H1 (cell line): ENCODE data around the gene AOAH. TPM values are rescaled to one million over a fixed set of nuclear protein-coding genes. Genes with fewer than 3 reads are reported as not detected.

Experiments used
- CTCF ChIA-PET: fragments of 300-600 bp; sonication (Branson Sonifier 250); formaldehyde crosslinking; loops from one replicate; lab custom pipeline; 2021; ENCODE audit not compliant: partially characterized antibody; lab: Charles Lee
- POLR2A ChIA-PET: fragments of 300-600 bp; sonication (Branson Sonifier 250); formaldehyde crosslinking; loops from one replicate; lab custom pipeline; 2021; ENCODE audit warnings: inconsistent platforms; ENCODE audit not compliant: partially characterized antibody; lab: Charles Lee
- DNase-seq, 2 experiments: peaks; one replicate each; pipeline versions ENCODE4 v3.0.0 to v3.0.0-alpha.2; 2010 to 2022; ENCODE audit warnings: low spot score in 2 of 2, low read depth in 1 of 2, mixed read lengths in 1 of 2
- FAIRE-seq: peaks from 2 replicates; lab custom pipeline; 2011; peaks lifted over from hg19 to GRCh38; lab: Jason Lieb, UNC
- H2AFZ ChIP-seq: 2 replicates; pipeline ENCODE4 v1.8.1; 2012; ENCODE audit warnings: low read length, inconsistent platforms
- H2AK5ac ChIP-seq: 2 replicates; pipeline ENCODE4 v1.6.1; 2013; ENCODE audit warnings: low read depth, low read length
- H2BK120ac ChIP-seq: replicated peaks from 2 replicates; pipeline ENCODE3; 2013; ENCODE audit warnings: low read depth, low read length, inconsistent platforms
- H2BK12ac ChIP-seq: 2 replicates; pipeline ENCODE4 v1.6.1; 2013; ENCODE audit warnings: low read depth, low read length
- H2BK15ac ChIP-seq: 2 replicates; pipeline ENCODE4 v1.6.1; 2013; ENCODE audit warnings: low read length
- H2BK20ac ChIP-seq: 2 replicates; pipeline ENCODE4 v1.6.1; 2013; ENCODE audit warnings: low read length
- H2BK5ac ChIP-seq: 2 replicates; pipeline ENCODE4 v1.6.1; 2013; ENCODE audit warnings: low read depth, low read length
- H3K14ac ChIP-seq: 2 replicates; pipeline ENCODE4 v1.6.1; 2013; ENCODE audit warnings: inconsistent platforms; ENCODE audit not compliant: insufficient read length
- H3K18ac ChIP-seq: 2 replicates; pipeline ENCODE4 v1.6.1; 2013; ENCODE audit warnings: low read length; ENCODE audit errors: extremely low read depth
- H3K23ac ChIP-seq: 2 replicates; pipeline ENCODE4 v1.6.1; 2013; ENCODE audit warnings: inconsistent platforms; ENCODE audit not compliant: insufficient read length
- H3K23me2 ChIP-seq: 2 replicates; pipeline ENCODE4 v1.6.1; 2013; ENCODE audit warnings: low read depth, low read length
- H3K27ac ChIP-seq: 2 replicates; pipeline ENCODE4 v1.6.1; 2011; ENCODE audit warnings: low read depth, low read length, inconsistent platforms
- H3K27me3 ChIP-seq, 4 experiments: replicated peaks in 1 of 4; 1 replicate in 1 of 4; 2 replicates in 3 of 4; pipeline versions ENCODE4 v1.6.1 to v1.8.1; 2011 to 2013; ENCODE audit warnings: low read length in 3 of 4, mild to moderate bottlenecking in 3 of 4, inconsistent platforms in 2 of 4, mixed read lengths in 2 of 4, moderate library complexity in 1 of 4; ENCODE audit not compliant: control insufficient read depth in 3 of 4, insufficient read depth in 3 of 4; ENCODE audit errors: extremely low read depth in 1 of 4
- H3K36me3 ChIP-seq, 4 experiments: 2 replicates each; pipeline versions ENCODE4 v1.6.1 to v1.8.1; 2011 to 2013; ENCODE audit warnings: mild to moderate bottlenecking in 4 of 4, low read length in 3 of 4, moderate library complexity in 2 of 4, control low read depth in 1 of 4, inconsistent platforms in 1 of 4; ENCODE audit not compliant: insufficient read depth in 4 of 4, control insufficient read depth in 2 of 4
- H3K4ac ChIP-seq: replicated peaks from 2 replicates; pipeline ENCODE3; 2013; ENCODE audit warnings: low read length, low read depth, mixed read lengths, inconsistent platforms; ENCODE audit not compliant: insufficient read length
- H3K4me1 ChIP-seq, 4 experiments: replicated peaks in 1 of 4; 1 replicate in 1 of 4; 2 replicates in 3 of 4; pipeline versions ENCODE4 v1.6.1 to v1.8.1; 2011 to 2013; ENCODE audit warnings: low read length in 3 of 4, inconsistent platforms in 2 of 4, mixed read lengths in 1 of 4; ENCODE audit not compliant: insufficient read depth in 4 of 4, control insufficient read depth in 3 of 4
- H3K4me2 ChIP-seq, 2 experiments: 2 replicates each; pipeline versions ENCODE4 v1.6.1 to v1.8.1; 2011 to 2013; ENCODE audit warnings: low read depth in 2 of 2, low read length in 2 of 2, control low read depth in 1 of 2, inconsistent platforms in 1 of 2, mild to moderate bottlenecking in 1 of 2; ENCODE audit not compliant: insufficient read depth in 1 of 2
- H3K4me3 ChIP-seq, 4 experiments: fragments of 200-600, 300-600 bp in 1 of 4; sonication (generic), shearing (Covaris generic), sonication (Bioruptor Twin) in 1 of 4; 2 replicates each; pipeline versions ENCODE4 v1.5.1 to v1.8.1; 2011 to 2016; ENCODE audit warnings: low read length in 4 of 4, low read depth in 3 of 4, control low read depth in 2 of 4, inconsistent platforms in 2 of 4, mild to moderate bottlenecking in 2 of 4, mixed read lengths in 1 of 4, moderate library complexity in 1 of 4; ENCODE audit not compliant: insufficient read depth in 2 of 4; ENCODE audit errors: extremely low read depth in 1 of 4
- H3K56ac ChIP-seq: replicated peaks from 2 replicates; pipeline ENCODE3; 2013; ENCODE audit warnings: low read depth, mild to moderate bottlenecking, mixed read lengths, low read length, inconsistent platforms; ENCODE audit not compliant: insufficient read length
- H3K79me1 ChIP-seq: 2 replicates; pipeline ENCODE4 v1.6.1; 2013; ENCODE audit warnings: low read depth, low read length, control low read depth
- H3K79me2 ChIP-seq, 2 experiments: 2 replicates each; pipeline versions ENCODE4 v1.6.1 to v1.8.1; 2012 to 2013; ENCODE audit warnings: low read length in 2 of 2, mild to moderate bottlenecking in 2 of 2, inconsistent platforms in 1 of 2; ENCODE audit not compliant: insufficient read depth in 2 of 2, control insufficient read depth in 1 of 2
- H3K9ac ChIP-seq, 4 experiments: replicated peaks in 1 of 4; 1 replicate in 1 of 4; 2 replicates in 3 of 4; pipeline versions ENCODE4 v1.6.1 to v1.8.1; 2011 to 2013; ENCODE audit warnings: low read depth in 3 of 4, low read length in 3 of 4, control low read depth in 2 of 4, mild to moderate bottlenecking in 2 of 4, moderate library complexity in 2 of 4, inconsistent platforms in 1 of 4; ENCODE audit errors: extremely low read depth in 1 of 4
- H3K9me3 ChIP-seq, 2 experiments: 2 replicates each; pipeline versions ENCODE4 v1.6.1 to v1.8.1; 2012 to 2013; ENCODE audit warnings: mild to moderate bottlenecking in 2 of 2, moderate library complexity in 2 of 2, control low read depth in 1 of 2, inconsistent platforms in 1 of 2, low read depth in 1 of 2, low read length in 1 of 2, mixed read lengths in 1 of 2; ENCODE audit not compliant: insufficient read depth in 2 of 2
- H4K20me1 ChIP-seq, 2 experiments: replicated peaks in 1 of 2; 2 replicates each; pipeline versions ENCODE3 to v1.8.1; 2011 to 2013; ENCODE audit warnings: inconsistent platforms in 2 of 2, low read length in 2 of 2, mild to moderate bottlenecking in 1 of 2; ENCODE audit not compliant: insufficient read depth in 2 of 2, control insufficient read depth in 1 of 2
- H4K5ac ChIP-seq: 2 replicates; pipeline ENCODE4 v1.6.1; 2013; ENCODE audit warnings: low read length, low read depth, mixed read lengths, inconsistent platforms; ENCODE audit not compliant: insufficient read length
- H4K8ac ChIP-seq: 2 replicates; pipeline ENCODE4 v1.8.0; 2013; ENCODE audit warnings: mild to moderate bottlenecking, moderate library complexity, low read length, inconsistent platforms; ENCODE audit not compliant: insufficient read depth; ENCODE audit errors: extremely low read depth
- H4K91ac ChIP-seq: replicated peaks from 2 replicates; pipeline ENCODE3; 2013; ENCODE audit warnings: low read length, mixed read lengths, inconsistent platforms; ENCODE audit not compliant: insufficient read length
- CEBPB ChIP-seq: IDR thresholded peaks from 2 replicates; pipeline ENCODE4 v1.6.1; 2012; ENCODE audit warnings: low read depth, low read length
- CTBP2 ChIP-seq: IDR thresholded peaks from 2 replicates; pipeline ENCODE4 v1.7.0; 2011; ENCODE audit warnings: borderline replicate concordance, mild to moderate bottlenecking, moderate library complexity, mixed read lengths, low read length; ENCODE audit not compliant: insufficient read depth, insufficient read length
- EP300 ChIP-seq, 2 experiments: IDR thresholded peaks; 1 replicate in 1 of 2; 2 replicates in 1 of 2; pipeline ENCODE4 v1.6.1; 2011 to 2012; ENCODE audit warnings: low read depth in 2 of 2, low read length in 2 of 2, mild to moderate bottlenecking in 2 of 2, borderline replicate concordance in 1 of 2, inconsistent platforms in 1 of 2, moderate library complexity in 1 of 2
- JUN ChIP-seq: IDR thresholded peaks from 2 replicates; pipeline ENCODE4 v1.6.1; 2011; ENCODE audit warnings: low read depth, mild to moderate bottlenecking, improper control_type of control experiment, low read length
- KDM4A ChIP-seq: IDR thresholded peaks from one replicate; pipeline ENCODE4 v1.7.1; 2012; ENCODE audit warnings: low read depth, mild to moderate bottlenecking, moderate library complexity, low read length, inconsistent platforms; ENCODE audit not compliant: severe bottlenecking
- MAFK ChIP-seq: IDR thresholded peaks from 2 replicates; pipeline ENCODE4 v1.6.1; 2012; ENCODE audit warnings: low read depth, mild to moderate bottlenecking, improper control_type of control experiment, low read length
- NRF1 ChIP-seq: IDR thresholded peaks from 2 replicates; pipeline ENCODE4 v1.6.1; 2011; ENCODE audit warnings: mild to moderate bottlenecking, low read depth, low read length, improper control_type of control experiment
- RBBP5 ChIP-seq: IDR thresholded peaks from 2 replicates; pipeline ENCODE4 v1.7.1; 2012; ENCODE audit warnings: low read depth, mild to moderate bottlenecking, inconsistent platforms, low read length, moderate library complexity, borderline replicate concordance
- RFX5 ChIP-seq: IDR thresholded peaks from 2 replicates; pipeline ENCODE4 v1.6.1; 2011; ENCODE audit warnings: low read depth, low read length, improper control_type of control experiment, borderline replicate concordance
- SIRT6 ChIP-seq: IDR thresholded peaks from one replicate; pipeline ENCODE4 v1.7.1; 2012; ENCODE audit warnings: low read length, inconsistent platforms
- SIX5 ChIP-seq: IDR thresholded peaks from 2 replicates; pipeline ENCODE4 v1.6.1; 2011; ENCODE audit warnings: mild to moderate bottlenecking, low read depth, low read length
- TCF12 ChIP-seq: IDR thresholded peaks from 2 replicates; pipeline ENCODE4 v1.6.1; 2011; ENCODE audit warnings: low read depth, mild to moderate bottlenecking, low read length
- whole genome bisulfite sequencing, 2 experiments: shearing (Covaris generic) in 1 of 2; methylation state at CpG; one replicate each; pipeline versions ENCODE4 v1.1.6 to v1.1.7; 2013 to 2015; ENCODE audit warnings: low lambda C conversion rate in 2 of 2, mixed read lengths in 2 of 2, inconsistent platforms in 1 of 2, low coverage in 1 of 2, missing lambda C conversion rate in 1 of 2; ENCODE audit not compliant: insufficient replicate concordance in 2 of 2, insufficient coverage in 1 of 2, insufficient read length in 1 of 2; ENCODE audit errors: extremely low coverage in 1 of 2, missing lambda C conversion rate in 1 of 2; 5-methylcytosine and 5-hydroxymethylcytosine counted together
- polyA plus RNA-seq, 7 experiments: library from polyadenylated mRNA; depleted of rRNA in 3 of 7; stranded (reverse) in 5 of 7; unstranded in 2 of 7; fragments of >200 nt in 5 of 7; fragments of 200-250 nt in 2 of 7; gene quantifications; 1 replicate in 5 of 7; 2 replicates in 1 of 7; 4 replicates in 1 of 7; pipeline versions ENCODE4 v1.2.1 to v1.2.3, GENCODE V29; 2011 to 2013; ENCODE audit warnings: missing spikeins in 2 of 7, mixed read lengths in 2 of 7
- total RNA-seq: library from RNA; stranded (reverse); fragmentation: NEBNext Ultra II Directional; extraction: Animal tissue kit (Norgen Biotek cat#: 25700); gene quantifications from 2 replicates; pipeline ENCODE4 v1.2.1, GENCODE V29; 2021
- TF ChIP-seq, protein P1 (sequence below): IDR thresholded peaks from 2 replicates; pipeline ENCODE4 v1.6.1; 2011; ENCODE audit warnings: low read depth, mild to moderate bottlenecking, low read length; ENCODE audit not compliant: insufficient read depth

The AOAH gene
- total and polyA plus RNA-seq, 2 of the 8 experiments (the other 6 are each of a cell fraction or from before 2014, with no cell fraction given) = 0.08 TPM; not detected in 1

DNA sequence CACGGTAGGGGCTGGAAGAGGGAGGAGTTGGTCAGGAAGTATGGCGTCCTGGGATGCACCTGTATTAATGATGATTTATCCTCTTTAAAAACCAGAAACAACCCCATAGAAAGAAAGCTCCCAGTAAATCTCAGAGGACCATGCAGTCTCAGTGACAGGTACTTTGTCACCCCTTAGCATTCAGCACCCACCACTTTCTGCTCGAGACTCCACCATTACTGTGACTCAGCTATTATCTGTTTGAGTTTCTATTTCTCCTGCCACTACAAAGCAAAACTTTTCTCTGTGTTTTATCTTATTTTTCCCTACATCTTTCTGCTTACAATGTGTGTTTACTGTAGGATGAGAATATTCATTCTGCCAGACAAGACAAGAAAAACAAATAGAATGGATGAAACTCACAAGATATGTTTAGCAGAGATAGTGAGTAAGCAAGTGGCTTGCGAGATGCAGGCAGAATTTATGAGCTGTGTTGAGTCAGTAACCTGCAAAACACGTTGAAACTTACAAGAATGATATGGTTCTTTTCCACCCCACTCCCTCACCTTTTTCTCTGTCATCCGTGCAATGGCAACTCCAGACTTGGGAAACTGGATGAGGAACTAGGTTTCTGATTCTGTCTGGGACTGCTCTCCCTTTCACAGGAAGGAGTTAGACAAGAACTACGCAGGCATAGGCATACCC is 127.1 kb downstream of the AOAH start:
- CTCF ChIA-PET = interaction anchor here (0.8 kb wide), 1 partner anchor 27 kb away, joined by 3 read pairs; no protein-coding TSS in a partner anchor
- no peaks in the 10 kb centered on the region for H3K79me2 ChIP-seq
- POLR2A ChIA-PET = no interaction called here
- no peak for TF ChIP-seq TCF12
- no peak for TF ChIP-seq KDM4A
- TF ChIP-seq, protein P1, sequence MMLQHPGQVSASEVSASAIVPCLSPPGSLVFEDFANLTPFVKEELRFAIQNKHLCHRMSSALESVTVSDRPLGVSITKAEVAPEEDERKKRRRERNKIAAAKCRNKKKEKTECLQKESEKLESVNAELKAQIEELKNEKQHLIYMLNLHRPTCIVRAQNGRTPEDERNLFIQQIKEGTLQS = no peak
- no peak for TF ChIP-seq CEBPB
- TF ChIP-seq SIRT6 = no peak
- no peak for TF ChIP-seq MAFK
- no peak for TF ChIP-seq CTBP2
- no peak for TF ChIP-seq RFX5
- no peak for TF ChIP-seq SIX5
- TF ChIP-seq NRF1 = no peak
- no peak for TF ChIP-seq JUN
- no peak for TF ChIP-seq EP300 (IDR thresholded peaks at IDR 0.05; ENCODE audit: borderline replicate concordance in 1 of 2, low read depth in 2 of 2, low read length in 2 of 2)
- TF ChIP-seq RBBP5 = no peak

More for the DNA sequence above, 127.1 kb downstream of the AOAH start:
- H3K4me1 ChIP-seq = no peaks in the 10 kb centered on the region
- no peak overlapping the region for H2BK120ac ChIP-seq
- no peak overlapping the region for H4K8ac ChIP-seq
- no peaks in the 10 kb centered on the region for H3K9me3 ChIP-seq
- DNase-seq = no peak
- H3K56ac ChIP-seq = no peak overlapping the region
- H2BK15ac ChIP-seq = no peak overlapping the region
- FAIRE-seq = no peak
- no peak overlapping the region for H2AFZ ChIP-seq
- no peak overlapping the region for H3K14ac ChIP-seq
- H3K27me3 ChIP-seq = no peaks in the 10 kb centered on the region
- H4K20me1 ChIP-seq = no peaks in the 10 kb centered on the region
- H3K27ac ChIP-seq = no peak overlapping the region
- H3K9ac ChIP-seq = no peak overlapping the region
- H4K91ac ChIP-seq = no peak overlapping the region
- H2BK12ac ChIP-seq = no peak overlapping the region
- H3K23ac ChIP-seq = no peak overlapping the region
- H3K23me2 ChIP-seq = no peaks in the 10 kb centered on the region
- H3K4me3 ChIP-seq = no peak overlapping the region
- no peak overlapping the region for H3K4me2 ChIP-seq
- 77% methylated on average over 7 of the region's 7 CpGs; no CpG with 5 or more reads in 1 of the 2 experiments for WGBS, 2 experiments
- H4K5ac ChIP-seq = no peak overlapping the region
- H3K36me3 ChIP-seq = no peaks in the 10 kb centered on the region
- H3K79me1 ChIP-seq = no peaks in the 10 kb centered on the region
- no peak overlapping the region for H2BK20ac ChIP-seq
- no peak overlapping the region for H3K4ac ChIP-seq
- no peak overlapping the region for H2AK5ac ChIP-seq
- H3K18ac ChIP-seq = no peak overlapping the region
- no peak overlapping the region for H2BK5ac ChIP-seq
